ENCODE measurements around the gene HKDC1. TPM values are rescaled to one million over a fixed set of nuclear protein-coding genes. Genes with fewer than 3 reads are reported as not detected.

HKDC1 gene
- total RNA-seq, 2 donors from 2014 or later = 0.41 to 0.46 TPM

GRCh38 chr10:69229616-69229916 is 9.4 kb downstream of the HKDC1 start:
- ATAC-seq = no peak
- DNase-seq (ENCODE audit: low spot score in 2 of 2) = no peak
- no peaks in the 10 kb centered on the region for H3K9me3 Mint-ChIP-seq
- no peaks in the 10 kb centered on the region for H3K36me3 Mint-ChIP-seq
- peak overlapping the region in 1 of 2 donors; percentile 85 for H3K27ac Mint-ChIP-seq

DNA sequence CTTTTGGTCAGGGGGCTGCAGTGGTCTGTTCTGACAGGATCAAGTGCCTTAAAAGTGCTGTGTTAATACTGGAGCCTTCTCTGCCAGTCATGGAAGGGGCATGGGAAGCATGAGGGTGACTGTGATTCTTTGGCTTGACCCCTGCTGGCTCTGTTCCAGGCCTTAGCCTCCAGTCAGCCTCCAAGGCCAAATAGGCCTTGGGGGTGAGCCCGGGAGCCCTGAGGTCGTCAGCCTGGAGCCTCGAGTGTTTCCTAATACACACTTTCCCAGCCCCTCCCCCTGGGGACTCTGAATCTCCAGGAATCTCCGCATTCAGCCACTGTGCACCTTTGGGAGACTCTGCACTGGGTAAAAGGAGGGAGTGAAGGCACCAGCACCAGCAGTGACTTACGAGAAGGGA is 10.0 kb downstream of the HKDC1 start:
- no peaks in the 10 kb centered on the region for H3K9me3 Mint-ChIP-seq
- no peak overlapping the region for H3K27ac Mint-ChIP-seq
- DNase-seq (ENCODE audit: low spot score in 2 of 2) (no peak), ATAC-seq (no peak)
- H3K36me3 Mint-ChIP-seq = no peaks in the 10 kb centered on the region

GRCh38 chr10:69232252-69232651 is 12.1 kb downstream of the HKDC1 start:
- H3K9me3 Mint-ChIP-seq = no peaks in the 10 kb centered on the region
- ATAC-seq (no peak), DNase-seq (ENCODE audit: low spot score in 2 of 2) (no peak)
- H3K36me3 Mint-ChIP-seq = no peaks in the 10 kb centered on the region
- no peak overlapping the region for H3K27ac Mint-ChIP-seq

DNA sequence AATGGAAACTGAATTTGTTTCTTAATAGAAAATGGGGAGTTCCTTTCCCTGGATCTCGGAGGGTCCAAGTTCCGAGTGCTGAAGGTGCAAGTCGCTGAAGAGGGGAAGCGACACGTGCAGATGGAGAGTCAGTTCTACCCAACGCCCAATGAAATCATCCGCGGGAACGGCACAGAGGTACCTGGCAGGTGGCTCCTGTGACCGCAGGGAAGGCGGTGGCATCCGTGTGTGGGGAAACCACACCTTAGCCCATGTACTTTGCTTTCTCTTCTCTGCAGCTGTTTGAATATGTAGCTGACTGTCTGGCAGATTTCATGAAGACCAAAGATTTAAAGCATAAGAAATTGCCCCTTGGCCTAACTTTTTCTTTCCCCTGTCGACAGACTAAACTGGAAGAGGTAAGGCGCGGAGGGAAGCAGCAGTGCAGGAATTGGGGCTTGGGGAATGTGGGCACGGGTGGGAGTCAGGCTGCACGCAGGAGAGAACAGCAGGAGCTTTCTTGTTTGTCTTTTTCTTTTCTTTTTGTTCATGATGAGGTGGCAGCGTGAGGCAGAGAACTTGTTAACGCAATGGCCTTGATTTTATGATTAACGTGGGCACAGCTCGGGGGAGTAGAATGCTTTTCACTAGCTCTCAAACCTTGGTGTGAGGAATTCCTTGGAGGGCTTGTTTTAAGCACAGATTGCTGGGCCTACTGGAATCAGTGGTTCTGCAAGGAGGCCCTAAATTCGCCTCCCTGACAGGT is 12.8 kb downstream of the HKDC1 start:
- DNase-seq (ENCODE audit: low spot score in 2 of 2) = no peak
- Mint-ChIP-seq H3K36me3 (no peaks in the 10 kb centered on the region), H3K27ac (no peak overlapping the region), H3K9me3 (no peaks in the 10 kb centered on the region)
- no peak for ATAC-seq

GRCh38 chr10:69234447-69234846 is 14.3 kb downstream of the HKDC1 start:
- H3K27ac Mint-ChIP-seq = no peak overlapping the region

GRCh38 chr10:69237528-69238159 is 17.5 kb downstream of the HKDC1 start:
- Mint-ChIP-seq H3K36me3 (no peaks in the 10 kb centered on the region), H3K27ac (no peak overlapping the region), H3K9me3 (no peaks in the 10 kb centered on the region)
- peak; percentile 78 to 92 for DNase-seq (ENCODE audit: low spot score in 2 of 2)
- ATAC-seq = peak; percentile 99 to 100

More at GRCh38 chr10:69234447-69234846, 14.3 kb downstream of the HKDC1 start:
- H3K9me3 Mint-ChIP-seq = no peaks in the 10 kb centered on the region
- ATAC-seq (no peak), DNase-seq (ENCODE audit: low spot score in 2 of 2) (no peak)
- H3K36me3 Mint-ChIP-seq = no peaks in the 10 kb centered on the region

- no peaks in the 10 kb centered on the region for H3K36me3 Mint-ChIP-seq
- H3K9me3 Mint-ChIP-seq = no peaks in the 10 kb centered on the region
- no peak overlapping the region for H3K27ac Mint-ChIP-seq
- DNase-seq (ENCODE audit: low spot score in 2 of 2) (no peak), ATAC-seq (no peak)
These were observed 19.0 kb downstream of the HKDC1 start for GRCh38 chr10:69239136-69239535.

DNA sequence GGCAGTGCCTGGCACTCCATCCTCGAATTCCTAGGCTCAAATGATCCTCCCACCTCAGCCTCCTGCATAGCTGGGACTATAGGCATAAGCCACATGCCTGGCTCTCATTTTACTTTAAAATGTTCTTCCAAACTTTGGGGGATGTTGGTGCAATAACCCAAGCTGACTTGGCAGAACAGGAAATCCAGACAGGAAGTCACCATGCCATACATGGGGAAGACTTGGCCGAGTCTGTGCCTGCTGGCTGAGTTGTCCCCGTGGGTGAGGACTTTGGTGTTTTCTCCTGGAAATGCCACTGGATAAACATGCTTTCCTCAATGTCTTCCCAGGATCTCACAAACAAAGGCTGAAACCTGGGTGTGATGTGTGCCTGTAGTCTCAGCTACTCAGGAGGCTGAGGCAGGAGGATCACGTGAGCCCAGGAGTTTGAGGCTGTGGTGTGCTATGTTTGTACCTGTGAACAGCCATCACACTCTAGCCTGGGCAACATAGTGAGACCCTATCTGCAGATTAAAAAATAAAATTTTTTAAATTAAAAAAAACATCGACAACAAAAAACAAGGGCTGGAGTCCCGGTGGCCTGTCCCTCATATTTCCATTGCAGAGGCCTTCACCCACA is 19.8 kb downstream of the HKDC1 start:
- no peaks in the 10 kb centered on the region for H3K36me3 Mint-ChIP-seq
- no peak overlapping the region for H3K27ac Mint-ChIP-seq
- H3K9me3 Mint-ChIP-seq = no peaks in the 10 kb centered on the region
- ATAC-seq (no peak), DNase-seq (ENCODE audit: low spot score in 2 of 2) (no peak)

DNA sequence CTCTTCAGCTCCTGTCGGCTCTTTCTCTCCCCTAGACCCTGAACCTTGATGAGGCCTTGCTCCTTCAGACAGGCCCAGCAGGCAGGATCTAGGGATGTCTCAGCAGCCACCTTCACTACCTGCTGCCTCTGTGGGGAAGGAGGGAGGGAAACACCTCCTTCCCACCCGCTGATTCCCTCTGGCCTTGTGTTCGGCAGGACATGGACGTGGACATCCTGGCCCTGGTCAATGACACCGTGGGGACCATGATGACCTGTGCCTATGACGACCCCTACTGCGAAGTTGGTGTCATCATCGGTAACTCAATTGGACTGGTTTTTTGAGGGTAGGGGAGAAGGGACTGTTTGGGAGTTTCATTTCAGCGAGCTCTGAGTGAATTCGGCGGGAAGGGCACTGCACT is 20.3 kb downstream of the HKDC1 start:
- no peak for DNase-seq (ENCODE audit: low spot score in 2 of 2)
- H3K9me3 Mint-ChIP-seq = no peaks in the 10 kb centered on the region
- H3K27ac Mint-ChIP-seq = peak overlapping the region in 1 of 2 donors; percentile 1
- ATAC-seq = no peak
- no peaks in the 10 kb centered on the region for H3K36me3 Mint-ChIP-seq

DNA sequence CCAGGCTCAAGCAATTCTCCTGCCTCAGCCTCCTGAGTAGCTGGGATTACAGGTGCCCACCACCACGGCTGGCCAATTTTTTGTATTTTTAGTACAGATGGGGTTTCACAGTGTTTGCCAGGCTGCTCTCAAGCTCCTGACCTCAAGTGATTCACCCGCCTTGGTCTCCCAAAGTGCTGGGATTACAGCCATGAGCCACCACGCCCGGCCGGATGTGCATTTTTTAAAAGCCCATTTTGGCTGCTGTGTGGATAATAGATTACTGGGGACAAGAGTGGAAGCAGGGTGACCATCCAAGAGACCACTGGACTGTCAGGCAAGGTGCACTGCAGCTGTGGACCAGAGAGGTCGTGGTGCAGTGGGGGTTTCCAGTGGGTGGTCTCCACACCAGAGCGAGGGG is 21.4 kb downstream of the HKDC1 start:
- Mint-ChIP-seq H3K9me3 (no peaks in the 10 kb centered on the region), H3K27ac (no peak overlapping the region), H3K36me3 (no peaks in the 10 kb centered on the region)
- DNase-seq (ENCODE audit: low spot score in 2 of 2) = no peak
- no peak for ATAC-seq

- Mint-ChIP-seq H3K36me3 (no peaks in the 10 kb centered on the region), H3K9me3 (no peaks in the 10 kb centered on the region), H3K27ac (no peak overlapping the region)
- DNase-seq (ENCODE audit: low spot score in 2 of 2) (no peak), ATAC-seq (no peak)
These were observed 22.1 kb downstream of the HKDC1 start for GRCh38 chr10:69242040-69242851.

- Mint-ChIP-seq H3K36me3 (no peaks in the 10 kb centered on the region), H3K9me3 (no peaks in the 10 kb centered on the region), H3K27ac (no peak overlapping the region)
- DNase-seq (ENCODE audit: low spot score in 2 of 2) = no peak
- ATAC-seq = no peak
These were observed 22.7 kb downstream of the HKDC1 start for GRCh38 chr10:69242852-69243212.

DNA sequence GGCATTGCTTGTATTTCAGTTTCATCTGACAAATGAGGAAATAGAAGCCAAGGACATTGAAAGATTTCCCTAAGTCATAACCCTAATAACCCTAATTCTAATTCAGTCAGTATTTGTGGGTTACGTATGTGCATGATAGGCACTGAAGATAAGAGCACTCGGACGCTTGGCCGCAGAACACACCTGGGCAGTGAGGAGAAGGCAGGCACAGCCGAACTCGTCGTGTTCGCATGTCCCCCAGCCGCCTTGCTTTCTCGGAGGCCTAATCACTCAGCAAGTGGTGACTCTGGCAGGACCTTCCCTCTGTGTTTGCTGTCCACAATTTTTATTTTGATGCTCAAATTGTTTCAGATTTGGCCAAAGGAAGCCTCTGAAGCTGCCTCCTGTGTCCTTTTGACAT is 23.7 kb downstream of the HKDC1 start:
- no peaks in the 10 kb centered on the region for H3K36me3 Mint-ChIP-seq
- no peak overlapping the region for H3K27ac Mint-ChIP-seq
- H3K9me3 Mint-ChIP-seq = no peaks in the 10 kb centered on the region
- DNase-seq (ENCODE audit: low spot score in 2 of 2) (no peak), ATAC-seq (no peak)

DNA sequence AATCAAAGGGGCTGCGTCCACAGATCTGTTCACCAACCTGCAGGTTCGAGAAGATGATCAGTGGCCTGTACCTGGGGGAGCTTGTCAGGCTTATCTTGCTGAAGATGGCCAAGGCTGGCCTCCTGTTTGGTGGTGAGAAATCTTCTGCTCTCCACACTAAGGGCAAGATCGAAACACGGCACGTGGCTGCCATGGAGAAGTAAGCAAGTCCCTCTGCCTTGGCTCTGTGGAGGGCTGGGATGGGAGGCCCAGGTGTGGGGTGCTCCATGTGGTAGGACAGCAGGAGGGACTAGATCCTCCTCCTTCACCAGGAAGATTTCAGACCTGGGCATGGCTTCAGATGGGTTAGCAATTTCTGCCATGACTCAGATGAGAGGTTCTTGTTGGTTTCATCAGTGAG is 25.9 kb downstream of the HKDC1 start:
- Mint-ChIP-seq H3K27ac (no peak overlapping the region), H3K36me3 (no peaks in the 10 kb centered on the region), H3K9me3 (no peaks in the 10 kb centered on the region)
- DNase-seq (ENCODE audit: low spot score in 2 of 2) (no peak), ATAC-seq (no peak)

DNA sequence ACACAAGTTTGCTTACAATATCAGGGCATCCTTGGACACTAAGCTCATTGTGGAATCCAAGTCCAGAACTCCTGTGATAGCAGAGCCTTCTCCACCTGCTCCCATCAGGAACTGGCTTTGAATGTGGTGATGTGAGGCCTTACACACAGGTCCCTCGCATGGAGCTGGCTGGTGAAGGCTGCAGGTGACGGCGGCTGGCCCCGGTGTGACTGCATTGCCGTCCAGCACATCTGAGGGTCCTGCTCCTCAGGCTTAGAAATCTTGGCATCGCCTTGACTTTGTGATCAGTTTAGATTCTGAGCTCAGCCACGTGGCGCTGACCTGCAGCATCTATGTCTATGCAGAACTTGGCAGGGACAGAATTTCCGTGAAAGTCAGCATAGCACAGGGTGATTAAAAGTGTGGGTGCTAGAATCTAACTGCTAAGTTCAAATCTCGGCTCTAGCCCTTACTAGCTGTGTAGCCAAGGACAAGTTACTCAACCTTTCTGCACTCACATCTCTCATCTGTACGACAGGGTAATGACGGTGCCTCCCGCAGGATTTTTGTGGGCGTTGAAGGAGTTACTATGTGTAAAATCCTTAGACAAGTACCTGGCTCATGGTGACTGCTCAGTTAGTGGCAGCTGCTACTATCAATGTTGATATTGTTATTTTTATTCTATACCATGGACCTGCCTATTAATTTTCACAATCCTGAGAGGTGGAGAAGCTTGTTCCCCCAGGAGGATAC is 26.6 kb downstream of the HKDC1 start:
- Mint-ChIP-seq H3K27ac (no peak overlapping the region), H3K36me3 (no peaks in the 10 kb centered on the region), H3K9me3 (no peaks in the 10 kb centered on the region)
- ATAC-seq (no peak), DNase-seq (ENCODE audit: low spot score in 2 of 2) (no peak)

DNA sequence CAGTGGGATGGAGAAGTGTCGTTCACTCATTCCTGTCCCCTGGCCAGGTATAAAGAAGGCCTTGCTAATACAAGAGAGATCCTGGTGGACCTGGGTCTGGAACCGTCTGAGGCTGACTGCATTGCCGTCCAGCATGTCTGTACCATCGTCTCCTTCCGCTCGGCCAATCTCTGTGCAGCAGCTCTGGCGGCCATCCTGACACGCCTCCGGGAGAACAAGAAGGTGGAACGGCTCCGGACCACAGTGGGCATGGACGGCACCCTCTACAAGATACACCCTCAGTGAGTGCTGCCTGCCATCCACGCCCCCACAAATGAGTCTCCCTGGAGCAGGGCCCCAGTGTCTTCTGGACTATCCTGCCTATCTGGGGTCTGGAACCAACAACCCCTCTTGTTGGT is 27.2 kb downstream of the HKDC1 start:
- DNase-seq (ENCODE audit: low spot score in 2 of 2) (no peak), ATAC-seq (no peak)
- no peaks in the 10 kb centered on the region for H3K9me3 Mint-ChIP-seq
- no peak overlapping the region for H3K27ac Mint-ChIP-seq
- H3K36me3 Mint-ChIP-seq = no peaks in the 10 kb centered on the region
